Lower lobe of right lung (tissue), 2 donors: ENCODE data around the gene XDH. TPM values are rescaled to one million over a fixed set of nuclear protein-coding genes. Genes with fewer than 3 reads are reported as not detected.

Experiments used
- ATAC-seq, 2 donors: fragments of 200-7000 bp; cut with Tn5 transposase; one replicate each; pipeline ENCODE4 v1.9.1; 2020 to 2022; ENCODE audit warnings: mild to moderate bottlenecking in 2 of 2, moderate library complexity in 2 of 2
- DNase-seq: peaks from one replicate; pipeline ENCODE4 v3.0.0-alpha.2; 2020
- H3K27ac ChIP-seq: fragments of 200-600 bp; one replicate; pipeline ENCODE4 v1.8.0; 2022
- H3K27me3 ChIP-seq: fragments of 200-600 bp; one replicate; pipeline ENCODE4 v1.8.0; 2022; ENCODE audit warnings: low read depth
- H3K36me3 ChIP-seq: fragments of 200-600 bp; one replicate; pipeline ENCODE4 v1.8.0; 2022; ENCODE audit warnings: mild to moderate bottlenecking
- H3K4me1 ChIP-seq: fragments of 200-600 bp; one replicate; pipeline ENCODE4 v1.8.0; 2022
- H3K4me3 ChIP-seq: fragments of 200-600 bp; one replicate; pipeline ENCODE4 v1.8.0; 2022; ENCODE audit warnings: mild to moderate bottlenecking
- H3K9me3 ChIP-seq: fragments of 200-600 bp; one replicate; pipeline ENCODE4 v1.8.0; 2022
- intact Hi-C: fragments of 100-400 bp; cut with DNase I; formaldehyde crosslinking; loops from one replicate; pipeline ENCODE4 v1.11.0; 2022
- total RNA-seq: library from RNA; stranded (reverse); fragmentation: NEBNext Ultra II Directional; extraction: Animal tissue kit (Norgen Biotek cat#: 25700); gene quantifications from one replicate; pipeline ENCODE4 v1.2.1, GENCODE V29; 2021
- TF ChIP-seq, protein P1 (sequence below): fragments of 200-600 bp; IDR thresholded peaks from one replicate; pipeline ENCODE4 v1.8.0; 2022; ENCODE audit warnings: antibody characterized with exemption, mild to moderate bottlenecking
- donor health status: DM: no; HTN: yes; CAD: no; lungs with severe emphysema.

Gene XDH
- total RNA-seq, 1 donor from 2014 or later, result 0.27 TPM

DNA sequence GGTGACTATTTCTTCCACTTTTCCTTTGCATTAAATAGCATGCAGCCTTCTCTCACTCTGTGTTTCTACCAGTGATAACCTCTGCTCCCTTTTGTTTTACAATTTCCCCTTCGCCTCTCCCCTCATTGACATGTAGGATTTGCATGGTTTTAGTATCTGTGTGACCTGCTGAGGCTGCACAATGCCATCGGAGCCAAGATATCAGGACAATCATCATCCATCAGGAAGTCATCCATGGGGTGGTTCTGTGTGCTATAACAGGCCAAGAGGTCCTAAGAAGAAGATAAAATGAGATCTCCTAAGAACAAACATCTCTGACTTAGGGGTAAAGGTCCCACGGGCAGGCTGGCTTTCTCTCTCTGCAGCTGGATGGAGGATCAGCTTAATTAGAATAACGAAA lies 115.0 kb downstream of the XDH start:
- H3K27me3 ChIP-seq, result no peaks in the 10 kb centered on the region
- H3K36me3 ChIP-seq, result no peaks in the 10 kb centered on the region
- TF ChIP-seq, protein P1, sequence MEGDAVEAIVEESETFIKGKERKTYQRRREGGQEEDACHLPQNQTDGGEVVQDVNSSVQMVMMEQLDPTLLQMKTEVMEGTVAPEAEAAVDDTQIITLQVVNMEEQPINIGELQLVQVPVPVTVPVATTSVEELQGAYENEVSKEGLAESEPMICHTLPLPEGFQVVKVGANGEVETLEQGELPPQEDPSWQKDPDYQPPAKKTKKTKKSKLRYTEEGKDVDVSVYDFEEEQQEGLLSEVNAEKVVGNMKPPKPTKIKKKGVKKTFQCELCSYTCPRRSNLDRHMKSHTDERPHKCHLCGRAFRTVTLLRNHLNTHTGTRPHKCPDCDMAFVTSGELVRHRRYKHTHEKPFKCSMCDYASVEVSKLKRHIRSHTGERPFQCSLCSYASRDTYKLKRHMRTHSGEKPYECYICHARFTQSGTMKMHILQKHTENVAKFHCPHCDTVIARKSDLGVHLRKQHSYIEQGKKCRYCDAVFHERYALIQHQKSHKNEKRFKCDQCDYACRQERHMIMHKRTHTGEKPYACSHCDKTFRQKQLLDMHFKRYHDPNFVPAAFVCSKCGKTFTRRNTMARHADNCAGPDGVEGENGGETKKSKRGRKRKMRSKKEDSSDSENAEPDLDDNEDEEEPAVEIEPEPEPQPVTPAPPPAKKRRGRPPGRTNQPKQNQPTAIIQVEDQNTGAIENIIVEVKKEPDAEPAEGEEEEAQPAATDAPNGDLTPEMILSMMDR, result no peak
- DNase-seq, result no peak
- intact Hi-C loops, result no loop called here
- ATAC-seq, result no peak
- peaks cover 15% of the 10 kb centered on the region for H3K4me1 ChIP-seq
- no peak overlapping the region for H3K27ac ChIP-seq
- no peak overlapping the region for H3K4me3 ChIP-seq
- H3K9me3 ChIP-seq, result no peaks in the 10 kb centered on the region

DNA sequence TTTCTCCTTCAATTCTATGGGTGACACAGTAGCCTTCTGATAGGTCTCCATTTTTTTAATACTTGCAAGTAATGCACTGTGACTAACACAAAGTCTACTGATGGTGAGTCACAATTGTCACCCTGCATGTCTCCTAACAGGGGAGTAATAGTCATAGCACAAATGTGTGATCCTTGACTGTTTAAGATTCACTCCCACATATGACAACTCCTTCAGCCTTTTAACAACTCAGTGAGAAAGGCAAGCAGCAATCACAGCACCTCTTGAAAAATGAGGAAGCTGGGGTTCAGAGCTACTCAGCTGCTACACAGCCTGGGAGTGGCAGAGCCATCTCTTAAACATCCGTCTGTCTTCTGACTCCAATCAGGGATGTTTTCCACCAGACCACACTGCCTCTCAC lies 116.8 kb downstream of the XDH start:
- Histone ChIP-seq H3K27ac (no peak overlapping the region), H3K9me3 (no peaks in the 10 kb centered on the region), H3K36me3 (no peaks in the 10 kb centered on the region), H3K4me1 (peaks cover 15% of the 10 kb centered on the region), H3K4me3 (no peak overlapping the region), H3K27me3 (no peaks in the 10 kb centered on the region)
- DNase-seq (no peak), ATAC-seq (no peak)
- TF ChIP-seq, protein P1, result no peak
- intact Hi-C loops, result no loop called here

DNA sequence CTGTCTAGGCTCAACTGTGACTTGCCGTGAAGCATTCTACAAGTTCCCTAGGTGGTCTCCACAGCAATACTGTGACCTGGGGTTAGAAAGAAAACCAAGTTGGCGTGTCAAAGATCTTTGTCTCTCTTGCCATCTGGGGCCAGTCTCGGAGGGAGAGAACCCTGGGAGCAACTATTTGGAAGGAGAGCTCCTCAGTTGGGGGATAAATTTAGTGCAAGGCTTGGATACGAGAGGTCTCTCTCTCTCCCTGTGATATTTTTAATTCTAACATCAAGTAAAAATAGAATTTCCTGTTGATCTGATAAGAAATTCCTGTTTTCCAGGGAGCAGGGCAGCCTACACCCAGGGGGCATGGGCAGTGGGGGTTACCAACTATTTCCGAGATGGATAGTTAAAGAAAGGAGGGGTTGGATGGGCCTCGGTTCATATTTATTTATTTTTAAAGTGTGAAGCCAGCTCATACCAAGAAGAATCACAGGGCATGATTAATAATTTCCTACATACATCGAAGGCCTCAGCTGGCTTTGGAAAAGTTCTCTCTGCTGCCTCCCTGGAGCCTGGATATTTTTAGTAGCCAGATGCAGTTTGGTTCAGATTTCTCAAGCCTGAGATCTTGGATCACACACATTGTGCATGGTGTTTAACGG lies 117.8 kb downstream of the XDH start:
- Histone ChIP-seq H3K9me3 (no peaks in the 10 kb centered on the region), H3K4me1 (peaks cover 15% of the 10 kb centered on the region), H3K27me3 (no peaks in the 10 kb centered on the region), H3K36me3 (no peaks in the 10 kb centered on the region), H3K27ac (peak overlapping the region; percentile 6), H3K4me3 (no peak overlapping the region)
- DNase-seq (no peak), ATAC-seq (no peak)
- intact Hi-C loops, result no loop called here
- TF ChIP-seq, protein P1, result no peak

DNA sequence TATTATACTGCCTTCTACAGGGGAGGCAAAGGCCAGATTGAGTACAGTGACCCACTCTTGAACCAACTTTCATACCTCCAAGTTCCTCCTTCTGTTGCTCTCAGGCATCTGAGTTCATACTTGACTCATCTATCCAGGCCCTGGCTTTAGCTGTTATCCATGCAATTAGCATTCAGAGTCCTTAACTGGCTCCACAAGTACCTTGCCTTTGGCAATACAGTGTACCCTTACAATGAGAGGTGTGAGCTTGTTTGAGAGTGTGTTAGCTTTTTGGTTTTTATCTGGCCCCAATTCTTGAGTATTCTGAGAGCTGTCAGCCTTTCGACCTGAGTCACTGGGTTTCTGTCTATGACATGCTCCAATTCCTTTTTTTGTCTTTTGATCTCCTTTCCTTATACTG lies 120.3 kb downstream of the XDH start:
- no peaks in the 10 kb centered on the region for H3K36me3 ChIP-seq
- H3K27me3 ChIP-seq, result no peaks in the 10 kb centered on the region
- peaks cover 15% of the 10 kb centered on the region for H3K4me1 ChIP-seq
- no peaks in the 10 kb centered on the region for H3K9me3 ChIP-seq
- no peak overlapping the region for H3K27ac ChIP-seq
- TF ChIP-seq, protein P1, result no peak
- intact Hi-C loops, result no loop called here
- DNase-seq (no peak), ATAC-seq (peak in 1 of 2 donors; percentile 46)
- no peak overlapping the region for H3K4me3 ChIP-seq

DNA sequence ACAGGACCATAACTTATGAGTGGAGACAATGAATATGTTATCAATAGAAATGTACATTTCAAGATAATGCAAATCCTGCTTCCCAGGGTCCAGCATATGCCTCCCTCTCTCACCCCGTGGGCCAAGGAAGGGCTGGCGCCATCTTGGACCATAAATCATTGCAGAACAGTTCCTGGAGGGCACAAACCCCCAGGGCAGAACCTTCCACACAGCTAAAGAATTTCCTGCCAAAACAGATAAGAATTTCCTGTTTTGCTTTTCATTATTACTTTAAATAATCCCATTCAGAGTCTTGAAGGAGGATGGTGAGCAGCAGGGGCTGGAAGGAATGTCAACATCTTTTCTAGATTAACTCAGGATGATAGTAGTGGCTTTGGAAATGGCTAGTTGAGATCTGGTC lies 126.9 kb downstream of the XDH start:
- H3K27ac ChIP-seq, result no peak overlapping the region
- H3K9me3 ChIP-seq, result no peaks in the 10 kb centered on the region
- ATAC-seq (no peak), DNase-seq (no peak)
- no peaks in the 10 kb centered on the region for H3K36me3 ChIP-seq
- intact Hi-C loops, result no loop called here
- no peak overlapping the region for H3K4me3 ChIP-seq
- no peaks in the 10 kb centered on the region for H3K4me1 ChIP-seq
- no peaks in the 10 kb centered on the region for H3K27me3 ChIP-seq
- TF ChIP-seq, protein P1, result no peak
